Measurements from ENCODE around the gene STK39.

Gene STK39

GRCh38 chr2:168039881-168040280 lies 207.5 kb downstream of the STK39 start:
- H3K4me3 Mint-ChIP-seq, result no peak overlapping the region
- no peak overlapping the region for H3K27ac Mint-ChIP-seq
- no peak for TF ChIP-seq CTCF (IDR thresholded peaks at IDR 0.05; ENCODE audit: unreplicated experiment in 3 of 3)
- H3K27me3 Mint-ChIP-seq (ENCODE audit: low read depth), result no peaks in the 10 kb centered on the region
- peaks cover 6% of the 10 kb centered on the region for H3K4me1 Mint-ChIP-seq
- H3K9me3 Mint-ChIP-seq, result no peaks in the 10 kb centered on the region
- H3K36me3 Mint-ChIP-seq (ENCODE audit: low read depth), result peaks cover 45% of the 10 kb centered on the region

DNA sequence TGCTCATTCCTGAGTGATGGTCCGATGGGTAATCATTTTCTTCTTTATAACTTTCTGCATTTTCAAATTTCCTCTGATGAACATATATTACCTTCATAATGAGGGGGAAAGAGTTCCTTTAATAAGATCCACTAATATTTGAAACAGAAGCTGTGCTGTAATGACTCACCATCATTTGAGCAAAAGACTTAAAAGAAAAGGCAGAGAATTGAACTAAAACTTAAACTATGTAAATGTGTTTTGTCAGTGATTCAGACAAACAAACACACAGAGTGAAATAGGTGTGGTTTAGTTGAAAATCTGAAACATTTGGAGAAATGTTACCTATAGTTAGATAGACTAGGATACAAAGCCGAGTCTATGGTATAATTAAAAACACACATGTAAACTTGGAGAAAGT lies 209.6 kb downstream of the STK39 start:
- Mint-ChIP-seq H3K36me3 (ENCODE audit: low read depth) (peaks cover 44% of the 10 kb centered on the region), H3K27ac (no peak overlapping the region), H3K9me3 (no peaks in the 10 kb centered on the region), H3K4me1 (no peaks in the 10 kb centered on the region), H3K4me3 (no peak overlapping the region), H3K27me3 (ENCODE audit: low read depth) (no peaks in the 10 kb centered on the region)
- TF ChIP-seq CTCF (IDR thresholded peaks at IDR 0.05; ENCODE audit: unreplicated experiment in 3 of 3), result no peak

DNA sequence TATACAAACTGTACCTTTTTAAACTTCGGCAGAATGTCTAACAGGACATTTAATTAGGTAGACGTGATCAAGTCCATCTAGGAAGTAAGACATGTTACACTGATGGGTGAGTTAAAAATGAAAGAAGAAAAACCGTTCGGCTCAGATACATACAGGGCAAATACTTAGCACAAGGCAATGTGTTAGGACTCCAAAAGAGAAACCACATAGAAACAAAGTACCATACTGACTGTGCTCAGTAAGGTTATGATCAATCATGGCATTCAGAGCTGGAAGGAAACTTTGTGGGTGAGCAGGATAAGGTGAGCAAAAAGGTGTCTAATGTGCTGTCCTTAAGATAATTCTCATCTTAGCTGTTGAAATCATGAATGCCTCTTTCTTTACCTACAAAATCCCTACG lies 211.9 kb downstream of the STK39 start:
- Mint-ChIP-seq H3K27me3 (ENCODE audit: low read depth) (no peaks in the 10 kb centered on the region), H3K4me3 (no peak overlapping the region), H3K27ac (no peak overlapping the region), H3K9me3 (no peaks in the 10 kb centered on the region), H3K36me3 (ENCODE audit: low read depth) (peaks cover 49% of the 10 kb centered on the region), H3K4me1 (peaks cover 11% of the 10 kb centered on the region)
- no peak for TF ChIP-seq CTCF (IDR thresholded peaks at IDR 0.05; ENCODE audit: unreplicated experiment in 3 of 3)

DNA sequence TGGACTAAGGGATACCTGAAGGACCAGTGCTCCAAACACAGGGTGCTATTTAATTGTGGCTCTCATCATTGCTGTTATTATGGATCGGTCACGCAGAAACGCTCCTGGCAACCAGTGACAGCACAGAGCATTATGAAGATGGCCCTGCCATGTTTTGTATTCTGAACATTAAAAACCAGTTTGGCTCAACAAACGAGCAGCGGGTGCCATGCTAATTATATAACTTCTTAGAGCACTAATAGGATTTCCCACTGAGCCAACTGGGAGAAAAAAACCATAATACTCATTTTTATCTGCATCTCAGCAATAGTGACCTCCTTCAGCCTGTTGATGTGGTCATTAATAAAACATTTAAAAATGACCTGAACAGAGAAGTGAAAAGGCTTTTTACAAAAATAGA lies 212.8 kb downstream of the STK39 start:
- H3K9me3 Mint-ChIP-seq, result no peaks in the 10 kb centered on the region
- H3K27me3 Mint-ChIP-seq (ENCODE audit: low read depth), result no peaks in the 10 kb centered on the region
- H3K4me1 Mint-ChIP-seq, result peaks cover 13% of the 10 kb centered on the region
- H3K27ac Mint-ChIP-seq, result no peak overlapping the region
- TF ChIP-seq CTCF (IDR thresholded peaks at IDR 0.05; ENCODE audit: unreplicated experiment in 3 of 3), result no peak
- H3K4me3 Mint-ChIP-seq, result no peak overlapping the region
- peaks cover 45% of the 10 kb centered on the region for H3K36me3 Mint-ChIP-seq (ENCODE audit: low read depth)

GRCh38 chr2:168033966-168034365 lies 213.4 kb downstream of the STK39 start:
- no peaks in the 10 kb centered on the region for H3K27me3 Mint-ChIP-seq (ENCODE audit: low read depth)
- TF ChIP-seq CTCF (IDR thresholded peaks at IDR 0.05; ENCODE audit: unreplicated experiment in 3 of 3), result no peak
- H3K9me3 Mint-ChIP-seq, result no peaks in the 10 kb centered on the region
- peaks cover 44% of the 10 kb centered on the region for H3K36me3 Mint-ChIP-seq (ENCODE audit: low read depth)
- peaks cover 20% of the 10 kb centered on the region for H3K4me1 Mint-ChIP-seq
- H3K27ac Mint-ChIP-seq, result no peak overlapping the region
- no peak overlapping the region for H3K4me3 Mint-ChIP-seq

DNA sequence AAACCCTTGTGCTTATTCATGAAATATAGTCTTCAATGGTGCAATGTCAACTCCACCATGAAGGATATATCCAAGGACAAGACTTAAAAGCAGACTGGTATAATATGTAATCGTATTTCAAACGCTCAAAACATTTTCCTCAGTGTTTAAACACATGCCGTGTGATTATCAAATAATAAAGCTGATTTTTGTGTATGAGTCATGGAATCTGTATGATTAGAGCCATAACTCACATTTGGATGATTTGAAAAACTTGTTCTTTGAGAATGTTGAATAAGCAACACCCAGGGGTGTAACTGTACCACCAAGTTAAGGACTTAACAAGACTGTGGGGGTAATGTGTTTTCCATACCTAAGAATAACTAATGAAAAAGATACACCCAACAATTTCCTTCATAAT lies 215.3 kb downstream of the STK39 start:
- Mint-ChIP-seq H3K4me1 (peaks cover 27% of the 10 kb centered on the region), H3K4me3 (no peak overlapping the region), H3K9me3 (no peaks in the 10 kb centered on the region), H3K27ac (no peak overlapping the region), H3K36me3 (ENCODE audit: low read depth) (peaks cover 35% of the 10 kb centered on the region), H3K27me3 (ENCODE audit: low read depth) (no peaks in the 10 kb centered on the region)
- no peak for TF ChIP-seq CTCF (IDR thresholded peaks at IDR 0.05; ENCODE audit: unreplicated experiment in 3 of 3)

All from nephron (organoid).